PC-9 (cell line): ENCODE data around the gene PHLDA1. TPM values are rescaled to one million over a fixed set of nuclear protein-coding genes. Genes with fewer than 3 reads are reported as not detected.

ENCODE experiments used
- BruUV-seq: library from RNA; stranded (reverse); fragments of 400-500 nt; replicated peaks from 2 replicates; lab custom pipeline; 2021; lab: Mats Ljungman, UMichigan
- CTCF ChIA-PET: fragments of 300-600 bp; sonication (Branson Sonifier 250); formaldehyde crosslinking; loops from one replicate; lab custom pipeline; 2022; ENCODE audit warnings: antibody characterized with exemption; lab: Charles Lee
- POLR2A ChIA-PET: fragments of 300-600 bp; sonication (Branson Sonifier 250); formaldehyde crosslinking; loops from one replicate; lab custom pipeline; 2022; ENCODE audit warnings: antibody characterized with exemption; ENCODE audit not compliant: unreplicated experiment; lab: Charles Lee
- DNase-seq, 2 experiments: peaks; one replicate each; pipeline versions ENCODE4 v3.0.0 to v3.0.0-alpha.2; 2015 to 2022; ENCODE audit warnings: mixed read lengths in 1 of 2
- H2AFZ ChIP-seq: fragments of 200-600 bp; sonication (generic); 2 replicates; pipeline ENCODE4 v1.8.1; 2017; ENCODE audit warnings: antibody characterized with exemption
- H3F3A ChIP-seq: fragments of 200-600 bp; sonication (generic); 2 replicates; pipeline ENCODE4 v1.8.1; 2017; ENCODE audit warnings: antibody characterized with exemption, mild to moderate bottlenecking, low read depth; ENCODE audit not compliant: insufficient read depth
- H3K27ac ChIP-seq: fragments of 200-600 bp; sonication (generic); 2 replicates; pipeline ENCODE4 v1.6.1; 2016; ENCODE audit warnings: mixed run types
- H3K27me3 ChIP-seq: fragments of 200-600 bp; sonication (generic); 2 replicates; pipeline ENCODE4 v1.6.1; 2016; ENCODE audit warnings: low read depth, mixed run types; ENCODE audit not compliant: insufficient read depth
- H3K36me3 ChIP-seq: fragments of 200-600 bp; sonication (generic); 2 replicates; pipeline ENCODE4 v1.6.1; 2016; ENCODE audit warnings: low read depth, mixed run types
- H3K4me1 ChIP-seq: fragments of 200-600 bp; sonication (generic); replicated peaks from 2 replicates; pipeline ENCODE4 v1.6.1; 2016; ENCODE audit warnings: mixed run types; ENCODE audit not compliant: insufficient read depth
- H3K4me2 ChIP-seq: fragments of 200-600 bp; sonication (generic); 2 replicates; pipeline ENCODE4 v1.6.1; 2017; ENCODE audit warnings: mixed run types
- H3K4me3 ChIP-seq: fragments of 200-600 bp; sonication (generic); 2 replicates; pipeline ENCODE4 v1.6.1; 2016; ENCODE audit warnings: mixed run types
- H3K79me2 ChIP-seq: fragments of 200-600 bp; sonication (generic); 2 replicates; pipeline ENCODE4 v1.6.1; 2017; ENCODE audit warnings: low read depth, mixed run types
- H3K9me2 ChIP-seq: fragments of 200-600 bp; sonication (generic); 2 replicates; pipeline ENCODE4 v1.8.1; 2017; ENCODE audit warnings: mild to moderate bottlenecking; ENCODE audit not compliant: insufficient read depth
- H3K9me3 ChIP-seq: fragments of 200-600 bp; sonication (generic); 2 replicates; pipeline ENCODE4 v1.8.1; 2016; ENCODE audit warnings: low read depth; ENCODE audit not compliant: insufficient read depth
- H4K20me1 ChIP-seq: fragments of 200-600 bp; sonication (generic); 2 replicates; pipeline ENCODE4 v1.8.1; 2017; ENCODE audit not compliant: insufficient read depth
- EZH2 ChIP-seq: fragments of 200-600 bp; sonication (generic); IDR thresholded peaks from 2 replicates; pipeline ENCODE4 v1.8.0; 2017; ENCODE audit warnings: antibody characterized with exemption, low read depth
- intact Hi-C: fragments of 100-400 bp; cut with micrococcal nuclease; formaldehyde crosslinking; loops from one replicate; pipeline ENCODE4 v1.10.0; 2022; ENCODE audit not compliant: unreplicated experiment
- total RNA-seq: library from RNA; stranded (reverse); gene quantifications from 2 replicates; pipeline ENCODE4 v1.2.3, GENCODE V29; 2021
- TF ChIP-seq, protein P1 (sequence below): fragments of 200-600 bp; sonication (generic); conservative IDR thresholded peaks from 2 replicates; pipeline ENCODE4 v1.6.1; 2017; ENCODE audit warnings: mixed run types, antibody characterized with exemption, mild to moderate bottlenecking, moderate library complexity

Gene PHLDA1
- total RNA-seq, 1 experiment from 2014 or later: 38.3 TPM

DNA sequence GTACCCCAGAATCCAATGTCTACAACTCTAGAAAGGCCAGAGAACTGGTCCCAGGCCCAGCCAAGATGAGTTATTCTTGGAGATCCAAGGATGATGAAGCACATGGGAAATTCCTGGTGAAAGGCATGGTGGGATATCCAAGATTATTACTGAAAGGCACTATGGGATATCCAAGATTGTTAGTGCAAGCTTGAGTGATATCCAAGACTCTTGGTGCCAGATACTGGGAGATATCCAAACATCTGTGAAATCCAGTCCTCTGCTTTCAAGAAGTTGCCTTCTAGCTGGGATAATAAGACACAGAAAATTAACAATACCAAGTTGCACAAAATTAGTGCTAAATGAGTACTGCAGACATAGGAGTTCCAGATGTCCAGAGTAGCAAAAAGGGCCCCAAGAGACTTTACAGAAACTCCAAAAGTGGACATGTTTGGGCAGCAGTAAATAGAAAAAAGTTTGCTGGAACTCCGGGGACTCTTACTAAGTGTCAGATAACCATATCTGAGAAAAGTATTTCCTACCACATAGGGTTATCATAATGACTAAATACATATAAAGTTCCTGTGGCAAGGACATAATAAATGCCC lies 34.6 kb downstream of the PHLDA1 start:
- intact Hi-C loops: no loop called here
- POLR2A ChIA-PET: no interaction called here
- Histone ChIP-seq H3K4me2 (peak overlapping the region; percentile 30), H3K79me2 (no peaks in the 10 kb centered on the region), H3F3A (peaks cover 16% of the 10 kb centered on the region; the same call in 1 of the 2 replicates), H4K20me1 (no peaks in the 10 kb centered on the region), H3K4me1 (peaks cover 60% of the 10 kb centered on the region), H3K36me3 (no peaks in the 10 kb centered on the region), H3K4me3 (no peak overlapping the region), H3K9me2 (peaks cover 5% of the 10 kb centered on the region; the same call in 1 of the 2 replicates), H2AFZ (no peak overlapping the region), H3K27me3 (no peaks in the 10 kb centered on the region), H3K9me3 (no peaks in the 10 kb centered on the region), H3K27ac (peak overlapping the region; percentile 27; the same call in 1 of the 2 replicates)
- peak in 1 of 2 experiments; percentile 56 for DNase-seq
- CTCF ChIA-PET: interaction anchor here (0.5 to 0.6 kb wide), 2 partner anchors 22 to 32 kb away, joined by 3 to 8 read pairs; no protein-coding TSS in a partner anchor
- TF ChIP-seq, protein P1, sequence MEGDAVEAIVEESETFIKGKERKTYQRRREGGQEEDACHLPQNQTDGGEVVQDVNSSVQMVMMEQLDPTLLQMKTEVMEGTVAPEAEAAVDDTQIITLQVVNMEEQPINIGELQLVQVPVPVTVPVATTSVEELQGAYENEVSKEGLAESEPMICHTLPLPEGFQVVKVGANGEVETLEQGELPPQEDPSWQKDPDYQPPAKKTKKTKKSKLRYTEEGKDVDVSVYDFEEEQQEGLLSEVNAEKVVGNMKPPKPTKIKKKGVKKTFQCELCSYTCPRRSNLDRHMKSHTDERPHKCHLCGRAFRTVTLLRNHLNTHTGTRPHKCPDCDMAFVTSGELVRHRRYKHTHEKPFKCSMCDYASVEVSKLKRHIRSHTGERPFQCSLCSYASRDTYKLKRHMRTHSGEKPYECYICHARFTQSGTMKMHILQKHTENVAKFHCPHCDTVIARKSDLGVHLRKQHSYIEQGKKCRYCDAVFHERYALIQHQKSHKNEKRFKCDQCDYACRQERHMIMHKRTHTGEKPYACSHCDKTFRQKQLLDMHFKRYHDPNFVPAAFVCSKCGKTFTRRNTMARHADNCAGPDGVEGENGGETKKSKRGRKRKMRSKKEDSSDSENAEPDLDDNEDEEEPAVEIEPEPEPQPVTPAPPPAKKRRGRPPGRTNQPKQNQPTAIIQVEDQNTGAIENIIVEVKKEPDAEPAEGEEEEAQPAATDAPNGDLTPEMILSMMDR: no peak
- BruUV-seq: no TSS peak

DNA sequence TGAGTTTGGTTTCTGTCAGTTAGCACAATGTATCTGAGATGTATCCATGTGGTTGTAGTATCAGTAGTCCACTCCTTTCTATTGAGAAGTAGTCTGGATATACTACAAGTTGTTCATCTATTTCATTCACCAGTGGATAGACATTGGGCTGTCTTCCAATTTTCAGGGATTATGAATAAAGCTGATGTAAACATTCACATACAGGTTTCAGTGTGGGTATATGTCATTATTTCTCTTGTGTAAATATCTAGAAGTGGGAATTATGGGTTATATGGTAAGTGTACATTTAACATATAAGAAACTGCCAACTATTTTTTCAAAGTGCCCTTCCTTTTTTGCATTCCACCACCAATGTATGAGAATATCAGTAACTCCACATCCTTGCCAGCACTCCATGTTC lies 35.9 kb downstream of the PHLDA1 start:
- Histone ChIP-seq H3K27ac (peak overlapping the region; percentile 34; the same call in 1 of the 2 replicates), H3K4me1 (peaks cover 62% of the 10 kb centered on the region), H3K4me3 (no peak overlapping the region), H3F3A (peaks cover 16% of the 10 kb centered on the region), H3K4me2 (no peak overlapping the region), H2AFZ (no peak overlapping the region), H3K9me2 (peaks cover 5% of the 10 kb centered on the region; the same call in 1 of the 2 replicates), H3K79me2 (no peaks in the 10 kb centered on the region), H3K27me3 (no peaks in the 10 kb centered on the region), H4K20me1 (no peaks in the 10 kb centered on the region), H3K36me3 (no peaks in the 10 kb centered on the region), H3K9me3 (no peaks in the 10 kb centered on the region)
- ChIA-PET POLR2A (no interaction called here), CTCF (no interaction called here)
- intact Hi-C loops: no loop called here
- TF ChIP-seq EZH2: no peak
- TF ChIP-seq, protein P1: no peak
- DNase-seq: no peak
- no TSS peak for BruUV-seq

DNA sequence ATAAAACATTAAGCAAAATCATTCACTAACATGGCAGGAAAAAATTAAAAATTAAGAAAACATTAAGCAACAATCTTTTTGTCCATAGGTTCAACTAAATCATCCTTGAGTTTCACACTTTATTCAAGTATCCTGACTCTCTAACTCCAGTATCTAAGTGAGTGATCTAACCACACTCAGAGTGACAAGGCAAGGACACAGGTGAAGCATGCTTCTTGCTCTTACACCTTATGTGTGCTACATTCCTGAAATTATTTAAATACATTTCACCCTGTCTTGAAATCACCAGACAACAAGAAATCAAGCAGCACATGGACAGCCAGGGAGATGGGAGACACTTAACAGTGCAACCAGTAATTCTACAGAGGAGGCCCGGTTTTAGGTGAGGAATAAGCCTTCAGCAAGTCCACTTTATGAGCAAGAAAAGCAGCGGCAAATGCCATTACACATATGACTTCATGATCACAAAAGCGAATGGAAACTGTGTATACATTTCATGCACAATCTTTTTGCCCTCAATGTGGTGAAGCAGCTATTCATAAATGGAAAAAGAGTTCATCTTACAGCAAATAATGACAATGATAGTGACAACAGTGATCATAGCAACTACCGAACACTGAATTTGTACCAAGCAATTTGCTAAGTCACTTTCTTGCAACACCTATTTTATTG lies 37.4 kb downstream of the PHLDA1 start:
- Histone ChIP-seq H4K20me1 (no peaks in the 10 kb centered on the region), H3K27me3 (no peaks in the 10 kb centered on the region), H3F3A (peaks cover 16% of the 10 kb centered on the region), H3K4me1 (peaks cover 62% of the 10 kb centered on the region), H3K27ac (peak overlapping the region; percentile 81), H3K79me2 (no peaks in the 10 kb centered on the region), H3K4me3 (no peak overlapping the region), H3K9me3 (no peaks in the 10 kb centered on the region; the same call in 1 of the 2 replicates), H3K4me2 (peak overlapping the region; percentile 45), H2AFZ (peak overlapping the region; percentile 31; the same call in 1 of the 2 replicates), H3K9me2 (peaks cover 5% of the 10 kb centered on the region; the same call in 1 of the 2 replicates), H3K36me3 (no peaks in the 10 kb centered on the region)
- BruUV-seq: no TSS peak
- ChIA-PET CTCF (interaction anchor here (0.6 kb wide), 1 partner anchor 769 kb away, joined by 3 read pairs; no protein-coding TSS in a partner anchor), POLR2A (interaction anchor here (0.6 kb wide), 1 partner anchor 179 kb away, joined by 3 read pairs; no protein-coding TSS in a partner anchor)
- DNase-seq: peak; percentile 31 to 87
- TF ChIP-seq, protein P1: no peak
- TF ChIP-seq EZH2: no peak
- intact Hi-C loops: loop anchor here (1.0 kb wide), 2 partner anchors 16 to 24 kb away; no protein-coding TSS in a partner anchor
